Parathyroid adenoma (tissue), 2 donors: ENCODE results near the gene MFN2.

Experiments
- H2AFZ ChIP-seq: fragments of 300-600 bp; sonication (generic); one replicate; pipeline ENCODE4 v1.7.0; 2017; ENCODE audit warnings: antibody characterized with exemption, mild to moderate bottlenecking
- H3K27ac ChIP-seq: fragments of 300-600 bp; sonication (generic); one replicate; pipeline ENCODE4 v1.7.0; 2017
- H3K27me3 ChIP-seq: fragments of 300-600 bp; sonication (generic); one replicate; pipeline ENCODE4 v1.7.0; 2017; ENCODE audit warnings: low read length; ENCODE audit not compliant: control insufficient read depth, insufficient read depth
- H3K36me3 ChIP-seq: fragments of 300-600 bp; sonication (generic); one replicate; pipeline ENCODE4 v1.7.0; 2017; ENCODE audit warnings: low read length; ENCODE audit not compliant: control insufficient read depth, insufficient read depth
- H3K4me1 ChIP-seq: fragments of 300-600 bp; sonication (generic); one replicate; pipeline ENCODE4 v1.7.0; 2017; ENCODE audit warnings: control low read depth
- H3K4me2 ChIP-seq: fragments of 300-600 bp; sonication (generic); one replicate; pipeline ENCODE4 v1.7.0; 2017; ENCODE audit warnings: low read length
- H3K4me3 ChIP-seq: fragments of 300-600 bp; sonication (generic); one replicate; pipeline ENCODE4 v1.7.0; 2017; ENCODE audit warnings: low read depth, low read length
- H3K79me2 ChIP-seq: fragments of 300-600 bp; sonication (generic); one replicate; pipeline ENCODE4 v1.7.0; 2017; ENCODE audit warnings: control low read depth
- H3K9ac ChIP-seq: fragments of 300-600 bp; sonication (generic); one replicate; pipeline ENCODE4 v1.7.0; 2017; ENCODE audit warnings: mild to moderate bottlenecking
- H3K9me3 ChIP-seq: fragments of 300-600 bp; sonication (generic); one replicate; pipeline ENCODE4 v1.7.0; 2017; ENCODE audit warnings: low read length; ENCODE audit not compliant: control insufficient read depth
- CTCF ChIP-seq: fragments of 300-600 bp; sonication (generic); IDR thresholded peaks from one replicate; pipeline ENCODE4 v1.7.0; 2017; ENCODE audit warnings: antibody characterized with exemption, mild to moderate bottlenecking
- donor health status: primary hyperparathyroidism.

The MFN2 gene

GRCh38 chr1:12046749-12047119 lies 66.5 kb downstream of the MFN2 start:
- Histone ChIP-seq H3K9ac (no peak overlapping the region), H2AFZ (no peak overlapping the region), H3K9me3 (no peaks in the 10 kb centered on the region), H3K27me3 (no peaks in the 10 kb centered on the region), H3K36me3 (no peaks in the 10 kb centered on the region), H3K79me2 (no peaks in the 10 kb centered on the region), H3K4me2 (no peak overlapping the region), H3K4me1 (no peaks in the 10 kb centered on the region), H3K4me3 (no peak overlapping the region), H3K27ac (no peak overlapping the region)
- no peak for TF ChIP-seq CTCF

GRCh38 chr1:12047120-12047876 lies 67.1 kb downstream of the MFN2 start:
- no peak for TF ChIP-seq CTCF
- Histone ChIP-seq H3K36me3 (no peaks in the 10 kb centered on the region), H3K27ac (no peak overlapping the region), H3K4me1 (no peaks in the 10 kb centered on the region), H3K4me3 (no peak overlapping the region), H3K79me2 (no peaks in the 10 kb centered on the region), H3K9ac (no peak overlapping the region), H3K9me3 (no peaks in the 10 kb centered on the region), H3K4me2 (no peak overlapping the region), H3K27me3 (no peaks in the 10 kb centered on the region), H2AFZ (no peak overlapping the region)

DNA sequence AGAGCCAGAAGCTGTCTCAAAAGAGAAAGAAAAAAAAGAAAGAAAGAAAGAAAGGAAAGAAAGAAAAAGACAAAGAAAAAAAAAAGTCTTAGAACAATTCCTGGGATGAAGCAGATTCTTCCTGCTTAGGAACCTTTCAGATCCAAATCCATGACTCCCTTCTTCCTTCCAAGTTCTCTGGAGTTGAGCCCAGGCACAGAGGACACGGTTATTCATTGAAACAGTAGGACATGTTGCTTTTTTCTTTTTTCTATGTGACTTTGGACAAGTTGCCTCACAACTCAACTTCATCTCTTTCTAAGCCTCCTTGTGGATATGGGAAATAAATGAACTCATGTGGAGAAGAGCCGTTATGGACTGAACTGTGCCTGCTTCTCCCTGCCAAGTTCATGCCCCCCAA lies 68.1 kb downstream of the MFN2 start:
- no peak for TF ChIP-seq CTCF
- H3K27me3 ChIP-seq, result no peaks in the 10 kb centered on the region
- no peak overlapping the region for H3K4me3 ChIP-seq
- no peak overlapping the region for H3K27ac ChIP-seq
- no peaks in the 10 kb centered on the region for H3K9me3 ChIP-seq
- H3K9ac ChIP-seq, result no peak overlapping the region
- H3K36me3 ChIP-seq, result no peaks in the 10 kb centered on the region
- H3K79me2 ChIP-seq, result no peaks in the 10 kb centered on the region
- no peak overlapping the region for H3K4me2 ChIP-seq
- H2AFZ ChIP-seq, result no peak overlapping the region
- no peaks in the 10 kb centered on the region for H3K4me1 ChIP-seq

DNA sequence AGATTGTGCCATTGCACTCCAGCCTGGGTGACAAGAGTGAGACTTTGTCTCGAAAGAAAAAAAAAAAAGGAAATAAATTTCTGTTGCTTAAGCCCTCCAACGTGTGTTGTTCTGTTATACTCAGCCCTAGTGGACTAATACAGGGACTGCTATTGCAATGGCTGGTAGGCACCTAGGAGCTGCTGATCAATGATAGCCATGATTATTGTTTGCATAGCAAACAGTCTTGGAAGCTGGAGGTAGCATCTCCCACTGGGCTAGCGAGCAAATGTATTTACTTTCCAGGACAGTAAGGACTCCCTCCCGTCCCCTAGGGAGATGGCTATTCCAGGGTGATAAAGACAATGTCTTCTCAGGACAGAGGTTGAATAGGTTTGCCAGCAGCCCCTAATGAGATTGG lies 69.4 kb downstream of the MFN2 start:
- TF ChIP-seq CTCF, result no peak
- Histone ChIP-seq H2AFZ (no peak overlapping the region), H3K4me3 (no peak overlapping the region), H3K4me1 (no peaks in the 10 kb centered on the region), H3K9ac (no peak overlapping the region), H3K4me2 (no peak overlapping the region), H3K36me3 (no peaks in the 10 kb centered on the region), H3K27ac (no peak overlapping the region), H3K9me3 (no peaks in the 10 kb centered on the region), H3K79me2 (no peaks in the 10 kb centered on the region), H3K27me3 (no peaks in the 10 kb centered on the region)

DNA sequence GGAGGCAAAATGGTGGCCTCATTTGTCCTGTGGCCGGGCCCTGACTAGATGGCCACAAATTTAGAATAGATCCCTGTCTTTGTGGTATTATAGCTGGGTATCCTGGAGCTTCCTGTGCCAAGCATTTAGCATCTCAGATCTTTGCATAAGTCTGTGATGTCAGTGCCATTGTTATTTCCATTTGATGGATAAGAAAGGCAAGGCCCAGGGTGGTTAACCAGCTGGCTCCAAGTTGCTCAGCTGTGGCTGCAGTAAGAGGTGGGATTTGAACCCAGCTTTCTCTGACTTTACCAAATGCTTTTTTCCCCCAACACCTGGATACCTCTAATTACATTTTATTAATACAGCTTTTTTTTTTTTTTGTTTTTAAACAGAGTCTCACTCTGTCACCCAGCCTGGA lies 71.1 kb downstream of the MFN2 start:
- H3K9ac ChIP-seq, result no peak overlapping the region
- H3K4me2 ChIP-seq, result no peak overlapping the region
- H3K27me3 ChIP-seq, result no peaks in the 10 kb centered on the region
- H3K36me3 ChIP-seq, result no peaks in the 10 kb centered on the region
- no peak overlapping the region for H3K27ac ChIP-seq
- H3K79me2 ChIP-seq, result no peaks in the 10 kb centered on the region
- H3K9me3 ChIP-seq, result no peaks in the 10 kb centered on the region
- TF ChIP-seq CTCF, result no peak
- no peak overlapping the region for H2AFZ ChIP-seq
- H3K4me1 ChIP-seq, result no peaks in the 10 kb centered on the region
- H3K4me3 ChIP-seq, result no peak overlapping the region
